NB4 (cell line): ENCODE measurements around the gene CELF4.

Experiments
- DNase-seq: peaks from one replicate; pipeline ENCODE4 v3.0.0; 2010; ENCODE audit warnings: low read depth
- H3K4me3 ChIP-seq: one replicate; pipeline ENCODE4 v1.5.1; 2011; ENCODE audit warnings: mild to moderate bottlenecking, low read depth, low read length, moderate library complexity
- MAX ChIP-seq: IDR thresholded peaks from 2 replicates; pipeline ENCODE4 v1.6.1; 2011; ENCODE audit warnings: low read depth, low read length
- MYC ChIP-seq: IDR thresholded peaks from 2 replicates; pipeline ENCODE4 v1.6.1; 2011; ENCODE audit warnings: low read depth, low read length
- POLR2A ChIP-seq: IDR thresholded peaks from 2 replicates; pipeline ENCODE4 v1.6.1; 2011; ENCODE audit warnings: mild to moderate bottlenecking; ENCODE audit not compliant: insufficient read length; ENCODE audit errors: extremely low read depth
- TF ChIP-seq, protein P1 (sequence below): IDR thresholded peaks from one replicate; pipeline ENCODE4 v1.5.1; 2012; ENCODE audit warnings: low read depth, low read length

Gene CELF4

GRCh38 chr18:37230768-37231167 lies 334.8 kb downstream of the CELF4 start:
- DNase-seq: no peak
- TF ChIP-seq MAX (no peak), MYC (no peak), POLR2A (no peak)
- TF ChIP-seq, protein P1, sequence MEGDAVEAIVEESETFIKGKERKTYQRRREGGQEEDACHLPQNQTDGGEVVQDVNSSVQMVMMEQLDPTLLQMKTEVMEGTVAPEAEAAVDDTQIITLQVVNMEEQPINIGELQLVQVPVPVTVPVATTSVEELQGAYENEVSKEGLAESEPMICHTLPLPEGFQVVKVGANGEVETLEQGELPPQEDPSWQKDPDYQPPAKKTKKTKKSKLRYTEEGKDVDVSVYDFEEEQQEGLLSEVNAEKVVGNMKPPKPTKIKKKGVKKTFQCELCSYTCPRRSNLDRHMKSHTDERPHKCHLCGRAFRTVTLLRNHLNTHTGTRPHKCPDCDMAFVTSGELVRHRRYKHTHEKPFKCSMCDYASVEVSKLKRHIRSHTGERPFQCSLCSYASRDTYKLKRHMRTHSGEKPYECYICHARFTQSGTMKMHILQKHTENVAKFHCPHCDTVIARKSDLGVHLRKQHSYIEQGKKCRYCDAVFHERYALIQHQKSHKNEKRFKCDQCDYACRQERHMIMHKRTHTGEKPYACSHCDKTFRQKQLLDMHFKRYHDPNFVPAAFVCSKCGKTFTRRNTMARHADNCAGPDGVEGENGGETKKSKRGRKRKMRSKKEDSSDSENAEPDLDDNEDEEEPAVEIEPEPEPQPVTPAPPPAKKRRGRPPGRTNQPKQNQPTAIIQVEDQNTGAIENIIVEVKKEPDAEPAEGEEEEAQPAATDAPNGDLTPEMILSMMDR: no peak
- no peak overlapping the region for H3K4me3 ChIP-seq

GRCh38 chr18:37225279-37225678 lies 340.3 kb downstream of the CELF4 start:
- no peak for DNase-seq
- TF ChIP-seq POLR2A (no peak), MAX (no peak), MYC (no peak)
- TF ChIP-seq, protein P1: no peak
- no peak overlapping the region for H3K4me3 ChIP-seq

GRCh38 chr18:37222999-37223378 lies 342.6 kb downstream of the CELF4 start:
- no peak overlapping the region for H3K4me3 ChIP-seq
- TF ChIP-seq MYC: no peak
- TF ChIP-seq, protein P1: no peak
- no peak for TF ChIP-seq POLR2A
- TF ChIP-seq MAX: no peak
- DNase-seq: no peak

DNA sequence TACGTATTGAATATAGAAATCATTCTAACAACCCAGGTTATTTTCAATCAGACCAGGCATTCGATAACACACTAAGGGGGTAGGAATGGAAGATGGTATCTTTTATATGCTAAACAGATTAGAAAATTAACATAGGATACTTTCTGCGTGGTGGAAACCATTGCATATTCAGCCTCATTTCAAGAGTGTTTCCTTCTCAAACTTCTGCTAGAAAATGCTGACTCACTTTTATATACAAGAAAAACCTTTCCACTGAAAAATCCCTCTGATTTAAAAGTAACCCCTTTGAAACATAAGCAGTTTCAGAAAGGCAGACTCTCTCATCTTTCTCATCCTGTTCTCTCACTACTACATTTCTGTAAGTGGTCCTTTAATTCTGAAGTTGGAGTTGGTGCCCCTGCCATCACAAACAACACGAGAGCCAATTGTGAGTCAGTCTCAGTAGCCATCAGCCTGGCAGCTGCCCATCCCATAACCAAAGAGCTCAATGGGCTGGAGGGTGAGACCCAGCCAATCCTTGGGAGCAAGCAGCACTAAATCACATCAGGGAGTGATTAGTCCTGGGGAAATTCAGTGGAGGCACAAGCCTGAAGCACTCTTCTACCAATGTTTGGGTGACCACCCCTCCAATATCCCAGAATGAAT lies 343.1 kb downstream of the CELF4 start:
- TF ChIP-seq MAX: no peak
- TF ChIP-seq MYC: no peak
- TF ChIP-seq, protein P1: no peak
- TF ChIP-seq POLR2A: no peak
- DNase-seq: no peak
- no peak overlapping the region for H3K4me3 ChIP-seq

GRCh38 chr18:37219257-37219656 lies 346.3 kb downstream of the CELF4 start:
- TF ChIP-seq POLR2A: no peak
- DNase-seq: no peak
- no peak overlapping the region for H3K4me3 ChIP-seq

DNA sequence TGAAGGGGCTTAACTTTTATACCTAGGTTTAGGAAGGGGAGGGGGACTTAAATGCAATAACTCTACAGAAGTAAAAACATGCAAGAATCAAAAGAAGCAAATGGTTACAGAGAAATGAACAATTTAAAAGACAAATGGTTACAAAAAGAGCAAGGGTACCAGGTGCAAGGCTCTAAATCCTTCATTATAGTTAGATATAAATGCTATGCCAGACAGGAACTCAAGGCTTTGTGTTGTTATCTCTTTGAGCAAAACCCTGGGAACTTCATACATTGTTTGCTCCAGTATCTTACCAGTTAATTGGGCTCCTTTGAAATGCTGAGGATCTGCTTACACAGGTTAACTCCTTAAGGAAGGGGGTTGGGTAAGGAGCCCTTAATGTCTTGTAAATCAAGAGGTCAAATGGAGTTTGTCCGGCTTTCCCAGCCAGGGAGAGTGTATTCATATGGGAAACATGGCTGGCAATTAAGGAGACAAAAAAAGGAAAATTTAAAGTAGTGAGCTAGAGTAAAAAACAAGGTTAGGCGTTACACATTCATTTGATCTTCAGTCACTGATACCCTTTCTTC lies 347.5 kb downstream of the CELF4 start:
- TF ChIP-seq MYC: no peak
- TF ChIP-seq, protein P1: no peak
- TF ChIP-seq POLR2A: no peak
- TF ChIP-seq MAX: no peak
- DNase-seq: no peak
- no peak overlapping the region for H3K4me3 ChIP-seq
